GM19324 (cell line): ENCODE measurements around the gene NELL1.

ENCODE experiments used
- ATAC-seq: cut with Tn5 transposase; IDR thresholded peaks from one replicate; pipeline ENCODE4 v1.9.1; 2021; ENCODE audit warnings: mild to moderate bottlenecking, moderate library complexity; ENCODE audit not compliant: unreplicated experiment, low FRiP score

The NELL1 gene

GRCh38 chr11:20661850-20662249 lies 7.5 kb upstream of the NELL1 start:
- ATAC-seq: no peak

GRCh38 chr11:20668131-20668809 lies 1.1 kb upstream of the NELL1 start:
- no peak for ATAC-seq

GRCh38 chr11:20669820-20670684 lies 666 bp downstream of the NELL1 start:
- ATAC-seq: no peak

GRCh38 chr11:20670932-20671403 lies 1.6 kb downstream of the NELL1 start:
- no peak for ATAC-seq

GRCh38 chr11:20671856-20672546 lies 2.6 kb downstream of the NELL1 start:
- ATAC-seq: no peak

- no peak for ATAC-seq
Observed at GRCh38 chr11:20672575-20672974, 3.2 kb downstream of the NELL1 start.

GRCh38 chr11:20676658-20677057 lies 7.3 kb downstream of the NELL1 start:
- no peak for ATAC-seq

- ATAC-seq: no peak
Observed at GRCh38 chr11:20688761-20689160, 19.4 kb downstream of the NELL1 start.

- no peak for ATAC-seq
Observed at GRCh38 chr11:20707876-20708275, 38.5 kb downstream of the NELL1 start.

- ATAC-seq: no peak
Observed at GRCh38 chr11:20712912-20713311, 43.5 kb downstream of the NELL1 start.

GRCh38 chr11:20715464-20715863 lies 46.1 kb downstream of the NELL1 start:
- ATAC-seq: no peak

- ATAC-seq: no peak
Observed at GRCh38 chr11:20715931-20716330, 46.5 kb downstream of the NELL1 start.

- no peak for ATAC-seq
Observed at GRCh38 chr11:20719821-20720220, 50.4 kb downstream of the NELL1 start.

GRCh38 chr11:20723366-20723765 lies 54.0 kb downstream of the NELL1 start:
- ATAC-seq: no peak

GRCh38 chr11:20729597-20730105 lies 60.3 kb downstream of the NELL1 start:
- no peak for ATAC-seq

- no peak for ATAC-seq
Observed at GRCh38 chr11:20731676-20732215, 62.4 kb downstream of the NELL1 start.

GRCh38 chr11:20739107-20739506 lies 69.7 kb downstream of the NELL1 start:
- no peak for ATAC-seq

- no peak for ATAC-seq
Observed at GRCh38 chr11:20739577-20739976, 70.2 kb downstream of the NELL1 start.

GRCh38 chr11:20754933-20755332 lies 85.5 kb downstream of the NELL1 start:
- ATAC-seq: no peak

GRCh38 chr11:20759541-20759940 lies 90.2 kb downstream of the NELL1 start:
- ATAC-seq: no peak

- ATAC-seq: no peak
Observed at GRCh38 chr11:20760811-20761210, 91.4 kb downstream of the NELL1 start.
